ENCODE data around the gene RGS7. TPM values are rescaled to one million over a fixed set of nuclear protein-coding genes. Genes with fewer than 3 reads are reported as not detected.

The RGS7 gene
- 0.10 TPM for total RNA-seq (2021; ENCODE audit: unreplicated experiment)
- polyA plus RNA-seq (2012; ENCODE audit: insufficient read length) = not detected
- Bru-seq, nascent RNA = percentile 13 among the genes with signal in this experiment
- percentile 14 among the genes with signal in this experiment for BruChase-seq, experiment 1, labeled RNA remaining after a 2-hour chase
- percentile 14 among the genes with signal in this experiment for BruChase-seq, experiment 2, labeled RNA remaining after a 6-hour chase
- long read RNA-seq = 0 reads

DNA sequence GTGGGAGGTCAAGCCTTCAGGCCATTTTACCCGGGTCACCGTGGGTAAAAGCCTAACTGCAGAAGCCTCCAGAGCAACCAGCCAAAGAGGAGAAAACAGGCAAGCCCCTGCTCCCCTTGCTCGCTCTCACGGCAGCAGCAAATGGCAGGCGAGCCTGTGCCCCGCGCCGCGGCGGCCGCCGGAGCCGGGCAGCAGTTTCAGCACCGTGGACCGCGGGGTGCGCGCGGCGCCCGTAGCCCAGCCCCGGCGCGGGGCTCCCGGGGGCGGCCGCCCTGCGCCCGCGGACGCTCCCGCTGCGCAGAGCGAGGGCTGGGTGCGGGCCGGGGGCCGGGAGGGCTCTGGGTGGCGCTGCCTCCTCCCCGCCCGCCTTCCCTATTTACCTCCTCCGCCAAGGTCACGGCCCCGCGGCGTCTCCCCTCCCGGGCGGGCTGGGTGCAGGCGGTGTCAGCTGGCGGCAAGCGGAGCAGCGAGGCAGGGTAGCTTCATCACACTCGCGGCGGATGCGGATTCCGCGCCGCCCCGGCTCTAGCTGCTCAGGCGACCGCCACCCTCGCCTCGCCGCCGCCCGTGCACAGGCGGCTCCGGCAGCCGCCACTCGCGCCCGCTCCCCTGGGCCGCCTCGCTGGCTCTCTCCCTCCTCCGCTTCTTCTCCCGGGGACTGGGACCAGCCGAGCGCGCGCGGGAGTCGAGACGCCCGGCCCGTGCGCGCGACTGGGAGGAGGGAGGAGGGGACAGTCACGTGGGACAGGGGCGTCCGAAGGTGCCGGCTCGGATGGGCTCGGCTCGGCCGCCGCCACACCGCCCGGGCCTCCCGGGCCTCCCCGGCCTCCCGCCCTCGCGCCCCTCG, at the start of gene RGS7:
Gene RGS7 (minus strand): TSS at position 687 of the 847 bp plus-strand sequence.
- Histone ChIP-seq H3K27me3 (ENCODE audit: control insufficient read depth, insufficient read depth, low read length) (peaks cover 17% of the 10 kb centered on the region), H3K4me3 (ENCODE audit: low read depth in 2 of 2, low read length in 2 of 2) (peak within 1 kb of the TSS; percentile 45 to 46), H3K27ac (ENCODE audit: low read length) (no peak within 1 kb of the TSS), H3K4me1 (ENCODE audit: control insufficient read depth, insufficient read depth, low read length) (no peaks in the 10 kb centered on the region), H3K36me3 (ENCODE audit: control insufficient read depth, insufficient read depth, low read length) (no peaks in the 10 kb centered on the region), H3K9me3 (ENCODE audit: control insufficient read depth, insufficient read depth, low read depth, low read length) (no peaks in the 10 kb centered on the region)
- in situ Hi-C loops (cut with HindIII; ENCODE audit: low pct_unique_long_range_greater_than_20kb, low sequenced_read_pairs) (no loop called here), intact Hi-C loops (cut with micrococcal nuclease; ENCODE audit: unreplicated experiment) (no loop called here)
- ChIA-PET POLR2A (no interaction called here), CTCF (no interaction called here)
- no peak for DNase-seq (ENCODE audit: low read depth, low spot score)
- peak; percentile 85 for ATAC-seq
- no TSS peak for BruUV-seq (replicated peaks)
- TF ChIP-seq, protein P1, sequence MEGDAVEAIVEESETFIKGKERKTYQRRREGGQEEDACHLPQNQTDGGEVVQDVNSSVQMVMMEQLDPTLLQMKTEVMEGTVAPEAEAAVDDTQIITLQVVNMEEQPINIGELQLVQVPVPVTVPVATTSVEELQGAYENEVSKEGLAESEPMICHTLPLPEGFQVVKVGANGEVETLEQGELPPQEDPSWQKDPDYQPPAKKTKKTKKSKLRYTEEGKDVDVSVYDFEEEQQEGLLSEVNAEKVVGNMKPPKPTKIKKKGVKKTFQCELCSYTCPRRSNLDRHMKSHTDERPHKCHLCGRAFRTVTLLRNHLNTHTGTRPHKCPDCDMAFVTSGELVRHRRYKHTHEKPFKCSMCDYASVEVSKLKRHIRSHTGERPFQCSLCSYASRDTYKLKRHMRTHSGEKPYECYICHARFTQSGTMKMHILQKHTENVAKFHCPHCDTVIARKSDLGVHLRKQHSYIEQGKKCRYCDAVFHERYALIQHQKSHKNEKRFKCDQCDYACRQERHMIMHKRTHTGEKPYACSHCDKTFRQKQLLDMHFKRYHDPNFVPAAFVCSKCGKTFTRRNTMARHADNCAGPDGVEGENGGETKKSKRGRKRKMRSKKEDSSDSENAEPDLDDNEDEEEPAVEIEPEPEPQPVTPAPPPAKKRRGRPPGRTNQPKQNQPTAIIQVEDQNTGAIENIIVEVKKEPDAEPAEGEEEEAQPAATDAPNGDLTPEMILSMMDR (IDR thresholded peaks at IDR 0.05) = no peak
- TF ChIP-seq TCF7L2 (IDR thresholded peaks at IDR 0.05; ENCODE audit: low read depth, low read length) = no peak
- TF ChIP-seq, protein P2, sequence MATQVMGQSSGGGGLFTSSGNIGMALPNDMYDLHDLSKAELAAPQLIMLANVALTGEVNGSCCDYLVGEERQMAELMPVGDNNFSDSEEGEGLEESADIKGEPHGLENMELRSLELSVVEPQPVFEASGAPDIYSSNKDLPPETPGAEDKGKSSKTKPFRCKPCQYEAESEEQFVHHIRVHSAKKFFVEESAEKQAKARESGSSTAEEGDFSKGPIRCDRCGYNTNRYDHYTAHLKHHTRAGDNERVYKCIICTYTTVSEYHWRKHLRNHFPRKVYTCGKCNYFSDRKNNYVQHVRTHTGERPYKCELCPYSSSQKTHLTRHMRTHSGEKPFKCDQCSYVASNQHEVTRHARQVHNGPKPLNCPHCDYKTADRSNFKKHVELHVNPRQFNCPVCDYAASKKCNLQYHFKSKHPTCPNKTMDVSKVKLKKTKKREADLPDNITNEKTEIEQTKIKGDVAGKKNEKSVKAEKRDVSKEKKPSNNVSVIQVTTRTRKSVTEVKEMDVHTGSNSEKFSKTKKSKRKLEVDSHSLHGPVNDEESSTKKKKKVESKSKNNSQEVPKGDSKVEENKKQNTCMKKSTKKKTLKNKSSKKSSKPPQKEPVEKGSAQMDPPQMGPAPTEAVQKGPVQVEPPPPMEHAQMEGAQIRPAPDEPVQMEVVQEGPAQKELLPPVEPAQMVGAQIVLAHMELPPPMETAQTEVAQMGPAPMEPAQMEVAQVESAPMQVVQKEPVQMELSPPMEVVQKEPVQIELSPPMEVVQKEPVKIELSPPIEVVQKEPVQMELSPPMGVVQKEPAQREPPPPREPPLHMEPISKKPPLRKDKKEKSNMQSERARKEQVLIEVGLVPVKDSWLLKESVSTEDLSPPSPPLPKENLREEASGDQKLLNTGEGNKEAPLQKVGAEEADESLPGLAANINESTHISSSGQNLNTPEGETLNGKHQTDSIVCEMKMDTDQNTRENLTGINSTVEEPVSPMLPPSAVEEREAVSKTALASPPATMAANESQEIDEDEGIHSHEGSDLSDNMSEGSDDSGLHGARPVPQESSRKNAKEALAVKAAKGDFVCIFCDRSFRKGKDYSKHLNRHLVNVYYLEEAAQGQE (IDR thresholded peaks at IDR 0.05; ENCODE audit: insufficient read depth in 1 of 2, low read depth in 2 of 2, low read length in 1 of 2) = peak; percentile 68 to 85
- no peak for TF ChIP-seq SIN3A (IDR thresholded peaks at IDR 0.05; ENCODE audit: borderline replicate concordance, insufficient read depth, low read depth, low read length)

DNA sequence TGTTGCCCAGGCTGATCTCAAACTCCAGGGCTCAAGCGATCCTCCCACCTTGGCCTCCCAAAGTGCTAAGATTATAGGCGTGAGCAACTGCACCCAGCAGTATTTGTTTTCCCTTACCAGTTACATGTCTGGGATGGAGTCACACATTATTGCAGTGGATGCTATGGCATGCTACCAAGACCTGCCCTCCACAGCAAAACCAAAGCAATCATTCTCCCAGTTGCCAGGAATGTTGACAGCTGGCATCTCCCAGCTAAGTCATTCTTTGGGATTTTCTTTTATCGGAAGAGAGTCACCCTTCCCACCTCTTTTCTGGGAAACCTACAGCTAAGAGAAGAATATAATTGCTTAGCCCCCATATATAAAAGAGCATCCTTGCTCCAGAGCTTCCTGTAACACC, 49.4 kb upstream of the RGS7 start:
- H3K9me3 ChIP-seq (ENCODE audit: control insufficient read depth, insufficient read depth, low read depth, low read length) = no peaks in the 10 kb centered on the region
- BruUV-seq (replicated peaks) = no TSS peak
- intact Hi-C loops (cut with micrococcal nuclease; ENCODE audit: unreplicated experiment) = no loop called here
- H3K4me3 ChIP-seq (ENCODE audit: low read depth in 2 of 2, low read length in 2 of 2) = no peak overlapping the region
- in situ Hi-C loops (cut with HindIII; ENCODE audit: low pct_unique_long_range_greater_than_20kb, low sequenced_read_pairs) = no loop called here
- ChIA-PET CTCF (no interaction called here), POLR2A (no interaction called here)
- TF ChIP-seq, protein P1 (IDR thresholded peaks at IDR 0.05) = no peak
- TF ChIP-seq, protein P2 (IDR thresholded peaks at IDR 0.05; ENCODE audit: insufficient read depth in 1 of 2, low read depth in 2 of 2, low read length in 1 of 2) = no peak
- TF ChIP-seq TCF7L2 (IDR thresholded peaks at IDR 0.05; ENCODE audit: low read depth, low read length) (no peak), POLR2AphosphoS5 (IDR thresholded peaks at IDR 0.05; ENCODE audit: low read depth, low read length) (no peak), SIN3A (IDR thresholded peaks at IDR 0.05; ENCODE audit: borderline replicate concordance, insufficient read depth, low read depth, low read length) (no peak)
- no peaks in the 10 kb centered on the region for H3K36me3 ChIP-seq (ENCODE audit: control insufficient read depth, insufficient read depth, low read length)
- DNase-seq (ENCODE audit: low read depth, low spot score) (no peak), ATAC-seq (no peak)
- H3K4me1 ChIP-seq (ENCODE audit: control insufficient read depth, insufficient read depth, low read length) = no peaks in the 10 kb centered on the region
- H3K27ac ChIP-seq (ENCODE audit: low read length) = no peak overlapping the region
- H3K27me3 ChIP-seq (ENCODE audit: control insufficient read depth, insufficient read depth, low read length) = no peaks in the 10 kb centered on the region; the same call in none of the 2 replicates
